Measurements from ENCODE around the gene FNDC11. TPM values are rescaled to one million over a fixed set of nuclear protein-coding genes. Genes with fewer than 3 reads are reported as not detected.

FNDC11 gene
- total and polyA plus RNA-seq, 2 of the 13 experiments (the other 11 are each of a cell fraction or from before 2014, with no cell fraction given) = 0.07 TPM; not detected in 1

- Histone ChIP-seq H4K20me1 (ENCODE audit: insufficient read depth, low read length) (no peaks in the 10 kb centered on the region; the same call in 1 of the 2 replicates), H3K9me3 (ENCODE audit: low read length) (no peaks in the 10 kb centered on the region), H3K4me2 (ENCODE audit: low read depth, low read length) (no peak overlapping the region), H3K79me2 (ENCODE audit: insufficient read depth, low read length) (no peaks in the 10 kb centered on the region), H3K4me1 (ENCODE audit: insufficient read depth, low read length) (peaks cover 20% of the 10 kb centered on the region), H3K27ac (ENCODE audit: extremely low read length, insufficient read depth, low read length) (no peak overlapping the region), H3K36me3 (replicated peaks in 1 of 2; ENCODE audit: control insufficient read depth in 1 of 2, insufficient read depth in 2 of 2, low read length in 2 of 2) (no peaks in the 10 kb centered on the region), H3K4me3 (replicated peaks in 1 of 3; ENCODE audit: insufficient read depth in 1 of 3, low read depth in 2 of 3, low read length in 3 of 3) (no peak overlapping the region), H3K9ac (ENCODE audit: insufficient read depth, low read depth, low read length) (no peak overlapping the region), H2AFZ (ENCODE audit: low read length) (no peak overlapping the region), H3K27me3 (ENCODE audit: control insufficient read depth in 1 of 2, insufficient read depth in 2 of 2, low read length in 2 of 2) (peaks cover 30 to 56% of the 10 kb centered on the region in 2 experiments)
- in situ Hi-C loops (cut with HindIII; ENCODE audit: extremely low pct_ligation_motif_present, low pct_unique_long_range_greater_than_20kb) (no loop called here), intact Hi-C loops (cut with micrococcal nuclease; ENCODE audit: unreplicated experiment) (no loop called here)
- DNase-seq (ENCODE audit: low spot score) (no peak), FAIRE-seq (no peak), ATAC-seq (no peak)
- BruUV-seq (replicated peaks) = no TSS peak
- WGBS (ENCODE audit: low lambda C conversion rate) = 64% methylated on average over 17 of the region's 18 CpGs
- CTCF ChIA-PET (ENCODE audit: low intra/inter-chr PET ratio, low total read pairs) = no interaction called here
- POLR2A ChIA-PET = no interaction called here
- TF ChIP-seq ARHGAP35 (CRISPR knock-in tag; IDR thresholded peaks at IDR 0.05; ENCODE audit: borderline replicate concordance) (no peak), DNMT1 (CRISPR knock-in tag; IDR thresholded peaks at IDR 0.05) (no peak), ZNF770 (CRISPR knock-in tag; IDR thresholded peaks at IDR 0.05) (no peak), SP140L (CRISPR knock-in tag; IDR thresholded peaks at IDR 0.05; ENCODE audit: borderline replicate concordance) (no peak), MEF2D (CRISPR knock-in tag; IDR thresholded peaks at IDR 0.05) (no peak), ZNF10 (CRISPR knock-in tag; IDR thresholded peaks at IDR 0.05; ENCODE audit: borderline replicate concordance, low read depth) (no peak), JUN (CRISPR knock-in tag; IDR thresholded peaks at IDR 0.05) (no peak), ZNF558 (CRISPR knock-in tag; IDR thresholded peaks at IDR 0.05; ENCODE audit: borderline replicate concordance) (no peak), MTERF4 (CRISPR knock-in tag; IDR thresholded peaks at IDR 0.05) (no peak), CBX1 (IDR thresholded peaks at IDR 0.05; ENCODE audit: low read depth) (no peak), ATF3 (CRISPR knock-in tag; IDR thresholded peaks at IDR 0.05) (no peak), ZNF747 (CRISPR knock-in tag; IDR thresholded peaks at IDR 0.05; ENCODE audit: borderline replicate concordance) (no peak), SNRNP70 (IDR thresholded peaks at IDR 0.05; ENCODE audit: low read depth, low read length) (no peak), AHDC1 (CRISPR knock-in tag; IDR thresholded peaks at IDR 0.05; ENCODE audit: borderline replicate concordance) (no peak), RXRB (CRISPR knock-in tag; IDR thresholded peaks at IDR 0.05; ENCODE audit: borderline replicate concordance) (no peak)
Measured at GRCh38 chr20:63549679-63550282, 4.2 kb upstream of the FNDC11 start.

All from HepG2 (cell line).